Pancreas (tissue), 10 donors: ENCODE data around the gene ARHGDIB. TPM values are rescaled to one million over a fixed set of nuclear protein-coding genes. Genes with fewer than 3 reads are reported as not detected.

ENCODE experiments used
- ATAC-seq, 4 donors: fragments of 200-7000 bp; cut with Tn5 transposase; one replicate each; pipeline versions ENCODE4 v1.8.0 to v1.9.1; 2020; ENCODE audit warnings: mild to moderate bottlenecking in 4 of 4, moderate library complexity in 4 of 4
- DNase-seq, 6 donors: peaks; one replicate each; pipeline ENCODE4 v3.0.0-alpha.2; 2020
- FAIRE-seq: peaks from 2 replicates; lab custom pipeline; 2012; peaks lifted over from hg19 to GRCh38; lab: Jason Lieb, UNC
- H3K27ac ChIP-seq, 4 donors: fragments of 200-600 bp; sonication (generic); 1 replicate in 3 of 4; 2 replicates in 1 of 4; pipeline versions ENCODE4 v1.5.0 to v1.8.0; 2020
- H3K27me3 ChIP-seq, 4 donors: fragments of 200-600 bp; one replicate each; pipeline ENCODE4 v1.8.0; 2021
- H3K36me3 ChIP-seq, 3 donors: fragments of 200-600 bp; sonication (generic) in 1 of 3; one replicate each; pipeline versions ENCODE4 v1.5.0 to v1.8.0; 2020 to 2021
- H3K4me1 ChIP-seq, 3 donors: fragments of 200-600 bp; one replicate each; pipeline ENCODE4 v1.8.0; 2021
- H3K4me3 ChIP-seq, 4 donors: fragments of 200-600 bp; sonication (generic) in 2 of 4; one replicate each; pipeline versions ENCODE4 v1.5.0 to v1.8.0; 2020 to 2021
- H3K9me3 ChIP-seq, 4 donors: fragments of 200-600 bp; one replicate each; pipeline ENCODE4 v1.8.0; 2021
- WGBS, 2 donors: extraction: QIAGEN DNeasy Blood & Tissue Kit; methylation state at CpG; one replicate each; pipeline ENCODE4 v1.1.7; 2013; 5-methylcytosine and 5-hydroxymethylcytosine counted together
- intact Hi-C, 3 donors: fragments of 100-400 bp; cut with DNase I; formaldehyde crosslinking; loops; one replicate each; pipeline versions ENCODE4 v1.11.1 to v1.14.2; 2022
- polyA plus RNA-seq, 2 donors: library from polyadenylated mRNA; stranded (reverse); fragments of 200-250 nt; gene quantifications; one replicate each; pipeline ENCODE4 v1.2.3, GENCODE V29; 2013
- total RNA-seq, 6 donors: library from RNA; stranded (reverse); fragmentation: NEBNext Ultra II Directional in 4 of 6; extraction: Animal tissue kit (Norgen Biotek cat#: 25700) in 4 of 6; gene quantifications; one replicate each; pipeline versions ENCODE4 v1.2.1 to v1.2.4, GENCODE V29; 2021 to 2023
- TF ChIP-seq, protein P1 (sequence below), 4 donors: fragments of 200-600 bp; sonication (generic) in 3 of 4; IDR thresholded peaks; one replicate each; pipeline versions ENCODE4 v1.5.0 to v1.8.0; 2021; ENCODE audit warnings: antibody characterized with exemption in 4 of 4
- donor health status: healthy with polysubstance abuse.
- donor health status: DM: no; HTN: no; CAD: no; lungs with moderate emphysema.
- donor health status: DM: no; HTN: no; CAD: no.
- donor health status: control.
- donor health status: control.
- donor health status: Bipolar disorder and iron deficiency.
- donor health status: DM: yes; HTN: yes; CAD: no.
- donor health status: DM: no; HTN: no; CAD: no.
- donor health status: DM: no; HTN: no; CAD: no.
- donor health status: DM: yes; HTN: yes; CAD: no.

ARHGDIB gene
- total and polyA plus RNA-seq, 8 donors: 5.8 to 54.8 (median 23.4) TPM

DNA sequence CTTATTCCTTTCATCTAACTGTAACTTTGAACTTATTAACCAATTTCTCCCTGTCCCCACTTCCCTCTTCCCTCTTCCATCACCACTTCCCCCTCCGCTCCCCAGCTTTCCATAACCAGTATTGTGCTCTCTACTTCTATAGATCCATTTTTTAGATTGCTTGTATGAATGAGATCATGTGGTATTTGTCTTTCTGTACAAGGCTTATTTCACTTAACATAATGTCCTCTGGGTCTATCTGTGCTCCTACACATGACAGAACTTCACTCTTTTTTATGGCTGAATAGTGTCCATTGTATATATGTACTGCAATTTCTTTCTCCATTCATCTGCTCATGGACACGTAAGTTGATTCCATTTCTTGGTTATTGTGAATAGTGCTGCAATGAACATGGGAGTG lies 37.5 kb downstream of the ARHGDIB start:
- 99 to 100% methylated on average over 2 of the region's 2 CpGs for WGBS, 2 donors
- no peaks in the 10 kb centered on the region for H3K9me3 ChIP-seq
- H3K27ac ChIP-seq: no peak overlapping the region
- DNase-seq: no peak
- TF ChIP-seq, protein P1, sequence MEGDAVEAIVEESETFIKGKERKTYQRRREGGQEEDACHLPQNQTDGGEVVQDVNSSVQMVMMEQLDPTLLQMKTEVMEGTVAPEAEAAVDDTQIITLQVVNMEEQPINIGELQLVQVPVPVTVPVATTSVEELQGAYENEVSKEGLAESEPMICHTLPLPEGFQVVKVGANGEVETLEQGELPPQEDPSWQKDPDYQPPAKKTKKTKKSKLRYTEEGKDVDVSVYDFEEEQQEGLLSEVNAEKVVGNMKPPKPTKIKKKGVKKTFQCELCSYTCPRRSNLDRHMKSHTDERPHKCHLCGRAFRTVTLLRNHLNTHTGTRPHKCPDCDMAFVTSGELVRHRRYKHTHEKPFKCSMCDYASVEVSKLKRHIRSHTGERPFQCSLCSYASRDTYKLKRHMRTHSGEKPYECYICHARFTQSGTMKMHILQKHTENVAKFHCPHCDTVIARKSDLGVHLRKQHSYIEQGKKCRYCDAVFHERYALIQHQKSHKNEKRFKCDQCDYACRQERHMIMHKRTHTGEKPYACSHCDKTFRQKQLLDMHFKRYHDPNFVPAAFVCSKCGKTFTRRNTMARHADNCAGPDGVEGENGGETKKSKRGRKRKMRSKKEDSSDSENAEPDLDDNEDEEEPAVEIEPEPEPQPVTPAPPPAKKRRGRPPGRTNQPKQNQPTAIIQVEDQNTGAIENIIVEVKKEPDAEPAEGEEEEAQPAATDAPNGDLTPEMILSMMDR (IDR thresholded peaks at IDR 0.05): no peak
- no peak overlapping the region for H3K4me3 ChIP-seq
- intact Hi-C loops: loop anchor here in 1 of 3 donors (10.0 kb wide), 1 partner anchor 79 kb away; the partner anchor contains the start of gene ART4
- ATAC-seq: no peak
- FAIRE-seq: no peak
- peaks cover 0 to 19% (median 0%) of the 10 kb centered on the region in 3 donors for H3K36me3 ChIP-seq
- H3K27me3 ChIP-seq: no peaks in the 10 kb centered on the region
- H3K4me1 ChIP-seq: peaks cover under 1 to 9% (median 6%) of the 10 kb centered on the region in 3 donors

- Histone ChIP-seq H3K4me1 (no peaks in the 10 kb centered on the region), H3K27ac (no peak overlapping the region), H3K4me3 (no peak overlapping the region), H3K9me3 (no peaks in the 10 kb centered on the region), H3K27me3 (no peaks in the 10 kb centered on the region), H3K36me3 (peaks cover 0 to 44% (median 0%) of the 10 kb centered on the region in 3 donors)
- no peak for ATAC-seq
- DNase-seq: no peak
- WGBS, 2 donors: 94 to 95% methylated on average over 2 of the region's 2 CpGs
- intact Hi-C loops: loop anchor here in 1 of 3 donors (10.0 kb wide), 1 partner anchor 76 kb away; the partner anchor contains the start of gene ART4
- TF ChIP-seq, protein P1 (IDR thresholded peaks at IDR 0.05): no peak
- no peak for FAIRE-seq
Measured at GRCh38 chr12:14921218-14921617, 40.2 kb downstream of the ARHGDIB start.

DNA sequence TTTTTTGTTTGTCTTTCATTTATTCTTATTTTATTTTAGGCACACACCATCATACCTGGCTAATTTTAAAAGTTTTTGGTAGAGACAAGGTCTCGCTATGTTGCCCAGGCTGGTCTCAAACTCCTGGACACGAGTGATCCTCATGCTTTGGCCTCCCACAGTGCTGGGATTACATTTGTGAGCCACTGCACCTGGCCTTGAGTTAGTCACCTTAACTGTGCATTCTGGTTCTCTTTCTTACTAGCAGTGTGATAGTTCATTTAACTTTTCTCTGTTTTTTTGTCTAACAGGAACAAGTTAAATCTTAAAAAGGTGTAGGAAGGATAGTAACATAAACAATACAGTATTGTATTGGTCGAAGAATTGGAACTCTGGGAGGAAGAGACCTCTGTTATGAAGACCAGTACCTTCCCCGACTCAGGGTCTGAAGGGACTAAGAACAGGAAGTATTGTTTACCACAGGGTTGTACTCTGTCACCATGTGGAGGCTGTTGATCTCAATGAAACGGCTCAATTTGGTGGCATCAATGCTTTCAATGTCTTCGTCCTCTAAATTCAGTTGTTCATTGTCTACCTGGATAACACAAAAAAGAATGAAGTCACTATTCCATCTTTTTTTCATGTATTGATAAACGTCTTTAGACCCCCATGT lies 40.8 kb downstream of the ARHGDIB start:
- 71 to 80% methylated on average over 7 of the region's 7 CpGs for WGBS, 2 donors

DNA sequence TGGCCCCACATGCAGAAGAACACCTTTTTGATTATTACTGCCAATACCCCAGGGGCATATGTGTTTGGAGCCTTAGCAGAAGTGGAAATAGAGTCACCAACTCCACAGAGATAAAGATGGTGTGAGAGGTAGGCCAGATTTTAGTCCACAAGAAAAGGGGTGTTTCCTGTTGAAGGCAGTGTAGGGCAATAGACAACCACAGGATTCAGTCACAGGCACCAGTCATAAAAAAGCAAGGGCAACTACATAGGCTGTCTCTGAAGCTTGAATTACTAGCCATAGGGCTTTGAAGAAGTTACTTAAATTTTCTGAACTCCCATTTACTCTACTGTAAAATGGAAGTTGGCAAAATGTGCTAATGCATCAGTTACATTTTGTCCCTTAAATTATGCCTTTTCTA lies 41.9 kb downstream of the ARHGDIB start:
- intact Hi-C loops: no loop called here
- Histone ChIP-seq H3K4me1 (no peaks in the 10 kb centered on the region), H3K27ac (no peak overlapping the region), H3K4me3 (no peak overlapping the region), H3K9me3 (no peaks in the 10 kb centered on the region), H3K27me3 (no peaks in the 10 kb centered on the region), H3K36me3 (peaks cover 0 to 52% (median 0%) of the 10 kb centered on the region in 3 donors)
- TF ChIP-seq, protein P1 (IDR thresholded peaks at IDR 0.05): no peak
- no peak for ATAC-seq
- FAIRE-seq: no peak
- no peak for DNase-seq

More for the DNA sequence above, 40.8 kb downstream of the ARHGDIB start:
- Histone ChIP-seq H3K27me3 (no peaks in the 10 kb centered on the region), H3K36me3 (peaks cover 0 to 44% (median 0%) of the 10 kb centered on the region in 3 donors), H3K27ac (no peak overlapping the region), H3K9me3 (no peaks in the 10 kb centered on the region), H3K4me1 (no peaks in the 10 kb centered on the region), H3K4me3 (no peak overlapping the region)
- DNase-seq: no peak
- no peak for ATAC-seq
- intact Hi-C loops: loop anchor here in 1 of 3 donors (10.0 kb wide), 1 partner anchor 76 kb away; the partner anchor contains the start of gene ART4
- FAIRE-seq: no peak
- TF ChIP-seq, protein P1 (IDR thresholded peaks at IDR 0.05): no peak

DNA sequence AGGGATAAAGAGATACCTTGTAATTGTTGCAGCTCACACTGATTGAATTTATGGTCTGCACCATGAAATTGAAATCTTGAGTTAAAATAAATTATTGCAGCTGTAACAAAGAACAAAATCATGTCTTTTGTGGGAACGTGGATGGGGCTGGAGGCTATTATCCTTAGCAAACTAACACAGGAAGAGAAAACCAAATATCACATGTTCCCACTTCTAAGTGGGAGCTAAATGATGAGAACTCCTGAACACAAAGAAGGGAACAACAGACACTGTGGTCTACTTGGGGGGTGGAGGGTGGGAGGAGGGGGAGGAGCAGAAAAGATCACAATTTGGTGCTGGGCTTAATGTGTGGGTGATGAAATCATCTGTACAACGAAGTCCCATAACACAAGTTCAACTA lies 45.7 kb downstream of the ARHGDIB start:
- intact Hi-C loops: no loop called here
- 71 to 73% methylated on average over 2 of the region's 2 CpGs for WGBS, 2 donors
- H3K27ac ChIP-seq: no peak overlapping the region

More for the DNA sequence above, 45.7 kb downstream of the ARHGDIB start:
- no peak for FAIRE-seq
- Histone ChIP-seq H3K36me3 (peaks cover 0 to 62% (median 0%) of the 10 kb centered on the region in 3 donors), H3K4me3 (no peak overlapping the region), H3K4me1 (no peaks in the 10 kb centered on the region), H3K27me3 (no peaks in the 10 kb centered on the region), H3K9me3 (no peaks in the 10 kb centered on the region)
- TF ChIP-seq, protein P1 (IDR thresholded peaks at IDR 0.05): no peak
- ATAC-seq: no peak
- DNase-seq: no peak
